SK-N-SH (cell line): ENCODE measurements around the gene FUT6. TPM values are rescaled to one million over a fixed set of nuclear protein-coding genes. Genes with fewer than 3 reads are reported as not detected.

ENCODE experiments used
- CTCF ChIA-PET: fragments of 300-600, 350-600 bp; formaldehyde crosslinking; extraction: SDS; loops from one replicate; lab custom pipeline; 2021; lab: Yijun Ruan, JAX
- POLR2A ChIA-PET: fragments of 350-600 bp; sonication (Branson Sonifier 250); formaldehyde crosslinking; extraction: SDS; loops from one replicate; lab custom pipeline; 2020; ENCODE audit warnings: antibody characterized with exemption, inconsistent platforms; lab: Yijun Ruan, JAX
- DNase-seq: peaks from one replicate; pipeline ENCODE4 v3.0.0; 2012
- H2AFZ ChIP-seq: fragments of 200-600 bp; sonication (generic); 2 replicates; pipeline ENCODE4 v1.8.1; 2016; ENCODE audit warnings: antibody characterized with exemption, mild to moderate bottlenecking, low read depth
- H3F3A ChIP-seq: fragments of 200-600 bp; sonication (generic); replicated peaks from 2 replicates; pipeline ENCODE3; 2016; ENCODE audit warnings: antibody characterized with exemption, mild to moderate bottlenecking; ENCODE audit not compliant: insufficient read depth
- H3K27ac ChIP-seq, 2 experiments: fragments of 200-500 bp in 1 of 2; fragments of 200-600 bp in 1 of 2; sonication (Bioruptor generic) in 1 of 2; sonication (generic), shearing (Covaris generic) in 1 of 2; 2 replicates each; pipeline versions ENCODE4 v1.5.1 to v1.6.1; 2014 to 2016; ENCODE audit warnings: low read depth in 2 of 2, inconsistent platforms in 1 of 2, low read length in 1 of 2, mild to moderate bottlenecking in 1 of 2, mixed read lengths in 1 of 2
- H3K27me3 ChIP-seq: fragments of 200-600 bp; sonication (generic), shearing (Covaris generic); 2 replicates; pipeline ENCODE4 v1.6.1; 2016; ENCODE audit warnings: mixed run types; ENCODE audit not compliant: insufficient read depth
- H3K36me3 ChIP-seq, 2 experiments: fragments of 200-500 bp in 1 of 2; fragments of 200-600 bp in 1 of 2; sonication (Bioruptor generic) in 1 of 2; sonication (generic) in 1 of 2; replicated peaks in 1 of 2; 2 replicates each; pipeline versions ENCODE3 to v1.5.1; 2014 to 2016; ENCODE audit warnings: low read length in 1 of 2, mild to moderate bottlenecking in 1 of 2; ENCODE audit not compliant: insufficient read depth in 2 of 2, control insufficient read depth in 1 of 2
- H3K4me1 ChIP-seq, 2 experiments: fragments of 200-500 bp in 1 of 2; fragments of 200-600 bp in 1 of 2; sonication (Bioruptor generic) in 1 of 2; sonication (generic), shearing (Covaris generic) in 1 of 2; 2 replicates each; pipeline versions ENCODE4 v1.5.1 to v1.6.1; 2014 to 2016; ENCODE audit warnings: low read depth in 1 of 2, low read length in 1 of 2, mixed run types in 1 of 2; ENCODE audit not compliant: insufficient read depth in 2 of 2, control insufficient read depth in 1 of 2
- H3K4me2 ChIP-seq: fragments of 200-600 bp; sonication (generic), shearing (Covaris generic); 2 replicates; pipeline ENCODE4 v1.6.1; 2017; ENCODE audit warnings: mixed run types
- H3K4me3 ChIP-seq, 2 experiments: fragments of 200-500 bp in 1 of 2; fragments of 200-600 bp in 1 of 2; sonication (Bioruptor generic) in 1 of 2; sonication (generic), shearing (Covaris generic) in 1 of 2; 2 replicates each; pipeline versions ENCODE4 v1.5.1 to v1.8.1; 2014 to 2016; ENCODE audit warnings: low read depth in 2 of 2, inconsistent platforms in 1 of 2, low read length in 1 of 2, mild to moderate bottlenecking in 1 of 2, mixed read lengths in 1 of 2, moderate library complexity in 1 of 2
- H3K79me2 ChIP-seq: fragments of 200-600 bp; sonication (generic); 2 replicates; pipeline ENCODE4 v1.8.1; 2017; ENCODE audit warnings: mild to moderate bottlenecking; ENCODE audit not compliant: insufficient read depth
- H3K9ac ChIP-seq: fragments of 200-600 bp; sonication (generic); 2 replicates; pipeline ENCODE4 v1.6.1; 2017; ENCODE audit warnings: mixed run types
- H3K9me2 ChIP-seq: fragments of 200-600 bp; sonication (generic); 2 replicates; pipeline ENCODE4 v1.6.1; 2017; ENCODE audit warnings: mixed run types
- H3K9me3 ChIP-seq: fragments of 200-600 bp; sonication (generic); 2 replicates; pipeline ENCODE4 v1.6.1; 2017; ENCODE audit warnings: mixed run types, mild to moderate bottlenecking, moderate library complexity
- H4K20me1 ChIP-seq: fragments of 200-600 bp; sonication (generic); 2 replicates; pipeline ENCODE4 v1.6.1; 2017; ENCODE audit warnings: mild to moderate bottlenecking, mixed run types; ENCODE audit not compliant: insufficient read depth
- CHD2 ChIP-seq: fragments of 150-350 bp; IDR thresholded peaks from 2 replicates; pipeline ENCODE4 v1.6.1; 2018; ENCODE audit warnings: low read length; ENCODE audit not compliant: partially characterized antibody
- EP300 ChIP-seq, 2 experiments: IDR thresholded peaks; 2 replicates each; pipeline versions ENCODE4 v1.4.0 to v1.6.1; 2012; ENCODE audit warnings: borderline replicate concordance in 1 of 2, low read depth in 1 of 2, low read length in 1 of 2
- EZH2phosphoT487 ChIP-seq: fragments of 200-600 bp; sonication (generic); IDR thresholded peaks from 2 replicates; pipeline ENCODE4 v1.6.1; 2017; ENCODE audit warnings: low read depth, mixed run types, mild to moderate bottlenecking, antibody characterized with exemption, moderate library complexity, borderline replicate concordance
- FOSL2 ChIP-seq: IDR thresholded peaks from 2 replicates; pipeline ENCODE4 v1.4.0; 2012; ENCODE audit warnings: low read depth, mild to moderate bottlenecking, moderate library complexity, borderline replicate concordance
- GABPA ChIP-seq: IDR thresholded peaks from 2 replicates; pipeline ENCODE4 v1.4.0; 2012; ENCODE audit warnings: low read depth, mild to moderate bottlenecking
- GATA2 ChIP-seq: sonication (generic); formaldehyde crosslinking; IDR thresholded peaks from 2 replicates; pipeline ENCODE4 v1.5.0; 2020; ENCODE audit warnings: mild to moderate bottlenecking, missing genetic modification reagents
- MAX ChIP-seq: IDR thresholded peaks from 2 replicates; pipeline ENCODE4 v1.4.0; 2012; ENCODE audit warnings: low read depth
- MXI1 ChIP-seq: IDR thresholded peaks from 2 replicates; pipeline ENCODE4 v1.6.1; 2012; ENCODE audit warnings: mild to moderate bottlenecking, low read depth, low read length, improper control_type of control experiment
- PBX3 ChIP-seq: IDR thresholded peaks from 2 replicates; pipeline ENCODE4; 2012
- POLR2AphosphoS5 ChIP-seq: IDR thresholded peaks from 2 replicates; pipeline ENCODE4 v1.6.1; 2012; ENCODE audit warnings: low read depth, low read length
- RCOR1 ChIP-seq: fragments of 150-350 bp; IDR thresholded peaks from 2 replicates; pipeline ENCODE4 v1.6.1; 2017; ENCODE audit warnings: antibody characterized with exemption, low read length
- RFX5 ChIP-seq: IDR thresholded peaks from 2 replicates; pipeline ENCODE4 v1.6.1; 2012; ENCODE audit warnings: mild to moderate bottlenecking, improper control_type of control experiment, low read length
- SIN3A ChIP-seq: IDR thresholded peaks from 2 replicates; pipeline ENCODE4 v1.6.1; 2012; ENCODE audit warnings: low read depth, mild to moderate bottlenecking, low read length, moderate library complexity, borderline replicate concordance
- SMC3 ChIP-seq: IDR thresholded peaks from 2 replicates; pipeline ENCODE4 v1.6.1; 2012; ENCODE audit warnings: low read depth, low read length, improper control_type of control experiment
- TAF1 ChIP-seq: IDR thresholded peaks from 2 replicates; pipeline ENCODE4 v1.6.1; 2012; ENCODE audit warnings: low read depth, mild to moderate bottlenecking, low read length, moderate library complexity, borderline replicate concordance
- TCF12 ChIP-seq: IDR thresholded peaks from 2 replicates; pipeline ENCODE4 v1.4.0; 2012
- USF1 ChIP-seq: IDR thresholded peaks from 2 replicates; pipeline ENCODE4 v1.4.0; 2012; ENCODE audit warnings: low read depth, borderline replicate concordance
- USF2 ChIP-seq: fragments of 150-350 bp; IDR thresholded peaks from 2 replicates; pipeline ENCODE4 v1.6.1; 2017; ENCODE audit warnings: antibody characterized with exemption, low read length, low read depth, borderline replicate concordance
- YY1 ChIP-seq: IDR thresholded peaks from 2 replicates; pipeline ENCODE4 v1.4.0; 2012; ENCODE audit warnings: low read depth, mild to moderate bottlenecking
- ZBTB33 ChIP-seq: IDR thresholded peaks from 2 replicates; pipeline ENCODE4 v1.4.0; 2012; ENCODE audit warnings: low read depth, borderline replicate concordance
- WGBS: methylation state at CpG from one replicate; pipeline ENCODE4 v1.1.6; 2017; ENCODE audit warnings: low lambda C conversion rate; 5-methylcytosine and 5-hydroxymethylcytosine counted together
- polyA plus RNA-seq, 3 experiments: library from polyadenylated mRNA; depleted of rRNA; stranded (reverse); fragments of >200 nt; gene quantifications; 2 replicates each; pipeline ENCODE4 v1.2.3, GENCODE V29; 2012

Gene FUT6
- polyA plus RNA-seq, 1 of the 3 experiments (the other 2 are of a cell fraction): not detected

- no peak for TF ChIP-seq USF1
- TF ChIP-seq, all 33 proteins: peak for 0
Observed at GRCh38 chr19:5814852-5815246, 24.7 kb downstream of the FUT6 start (continued).

GRCh38 chr19:5814123-5814851 is 25.2 kb downstream of the FUT6 start:
- Histone ChIP-seq H3K36me3 (no peaks in the 10 kb centered on the region), H3K9me3 (no peaks in the 10 kb centered on the region), H4K20me1 (no peaks in the 10 kb centered on the region), H3K9me2 (no peaks in the 10 kb centered on the region), H3F3A (no peaks in the 10 kb centered on the region), H3K27me3 (peaks cover 23% of the 10 kb centered on the region; the same call in 1 of the 2 replicates), H3K9ac (no peak overlapping the region), H3K4me3 (no peak overlapping the region), H3K27ac (no peak overlapping the region), H3K4me2 (no peak overlapping the region), H3K79me2 (no peaks in the 10 kb centered on the region), H3K4me1 (no peaks in the 10 kb centered on the region), H2AFZ (no peak overlapping the region)
- WGBS: 51% methylated on average over 5 of the region's 9 CpGs
- ChIA-PET CTCF (interaction anchor here (1.4 to 4.3 kb wide), 4 partner anchors 10 to 208 kb away, joined by 3 to 38 read pairs (median 6); partner anchors contain the start of gene NRTN), POLR2A (interaction anchor here (1.5 kb wide), 1 partner anchor 14 kb away, joined by 5 read pairs; no protein-coding TSS in a partner anchor)
- TF ChIP-seq YY1 (no peak), MXI1 (no peak), GABPA (no peak), POLR2AphosphoS5 (no peak), EP300 (IDR thresholded peaks at IDR 0.05; ENCODE audit: borderline replicate concordance in 1 of 2, low read depth in 1 of 2, low read length in 1 of 2) (no peak), SMC3 (no peak), RFX5 (no peak), FOSL2 (no peak), SIN3A (no peak), CHD2 (no peak), RCOR1 (no peak), TCF12 (no peak), TAF1 (no peak)
- no peak for DNase-seq

GRCh38 chr19:5811117-5811516 is 28.4 kb downstream of the FUT6 start:
- no peak for DNase-seq
- Histone ChIP-seq H3K36me3 (no peaks in the 10 kb centered on the region), H3K9ac (no peak overlapping the region), H3K4me1 (peaks cover 0 to 4% of the 10 kb centered on the region in 2 experiments; a peak in 1 of 4 replicates), H3K4me2 (no peak overlapping the region), H3K9me3 (no peaks in the 10 kb centered on the region), H3K79me2 (no peaks in the 10 kb centered on the region), H3K4me3 (no peak overlapping the region), H2AFZ (no peak overlapping the region), H3F3A (no peaks in the 10 kb centered on the region), H3K27me3 (peaks cover 12% of the 10 kb centered on the region; the same call in 1 of the 2 replicates), H3K9me2 (no peaks in the 10 kb centered on the region), H4K20me1 (no peaks in the 10 kb centered on the region), H3K27ac (no peak overlapping the region)
- ChIA-PET CTCF (interaction anchor here (1.0 to 1.7 kb wide), 3 partner anchors 10 to 82 kb away, joined by 3 to 6 read pairs (median 5); no protein-coding TSS in a partner anchor), POLR2A (interaction anchor here (2.5 kb wide), 1 partner anchor 17 kb away, joined by 7 read pairs; no protein-coding TSS in a partner anchor)
- WGBS: 88% methylated on average over 4 of the region's 4 CpGs
- no peak for TF ChIP-seq ZBTB33
- no peak for TF ChIP-seq PBX3
- TF ChIP-seq RFX5: no peak
- no peak for TF ChIP-seq TCF12
- no peak for TF ChIP-seq MAX
- no peak for TF ChIP-seq RCOR1
- TF ChIP-seq EZH2phosphoT487: no peak
- no peak for TF ChIP-seq GABPA
- TF ChIP-seq FOSL2: no peak
- TF ChIP-seq GATA2 (CRISPR knock-in tag): no peak
- TF ChIP-seq CHD2: no peak
- no peak for TF ChIP-seq USF2
